ENCODE data around the gene DNAI2.
"Not testable (repeated sequence)": the region's sequence is repeated elsewhere in the genome, so short reads cannot be mapped to it uniquely, and the experiment has no call there.

The DNAI2 gene

GRCh38 chr17:74259667-74260524, 14.1 kb upstream of the DNAI2 start:
- Histone ChIP-seq H3K27me3 (replicated peaks; ENCODE audit: control insufficient read depth, insufficient read depth, low read length, poor library complexity, severe bottlenecking) (no peaks in the 10 kb centered on the region), H3K4me3 (ENCODE audit: insufficient read depth, low read depth, low read length, poor library complexity, severe bottlenecking) (no peak overlapping the region), H3K9me3 (ENCODE audit: control insufficient read depth, low read length) (no peaks in the 10 kb centered on the region), H3K36me3 (ENCODE audit: control insufficient read depth, insufficient read depth, low read length) (no peaks in the 10 kb centered on the region), H3K27ac (ENCODE audit: insufficient read depth, low read length, poor library complexity, severe bottlenecking) (no peak overlapping the region), H3K4me1 (ENCODE audit: control insufficient read depth, insufficient read depth, low read length, poor library complexity, severe bottlenecking) (no peaks in the 10 kb centered on the region)
- DNase-seq: no peak

GRCh38 chr17:74260525-74260850, 13.5 kb upstream of the DNAI2 start:
- Histone ChIP-seq H3K36me3 (ENCODE audit: control insufficient read depth, insufficient read depth, low read length) (no peaks in the 10 kb centered on the region), H3K4me3 (ENCODE audit: insufficient read depth, low read depth, low read length, poor library complexity, severe bottlenecking) (no peak overlapping the region), H3K9me3 (ENCODE audit: control insufficient read depth, low read length) (no peaks in the 10 kb centered on the region), H3K4me1 (ENCODE audit: control insufficient read depth, insufficient read depth, low read length, poor library complexity, severe bottlenecking) (no peaks in the 10 kb centered on the region), H3K27ac (ENCODE audit: insufficient read depth, low read length, poor library complexity, severe bottlenecking) (no peak overlapping the region), H3K27me3 (replicated peaks; ENCODE audit: control insufficient read depth, insufficient read depth, low read length, poor library complexity, severe bottlenecking) (no peaks in the 10 kb centered on the region)
- no peak for DNase-seq

GRCh38 chr17:74262601-74263000, 11.4 kb upstream of the DNAI2 start:
- no peaks in the 10 kb centered on the region for H3K4me1 ChIP-seq (ENCODE audit: control insufficient read depth, insufficient read depth, low read length, poor library complexity, severe bottlenecking)

GRCh38 chr17:74267054-74267453, 7.0 kb upstream of the DNAI2 start:
- not testable (repeated sequence) for DNase-seq; H3K27me3 ChIP-seq (replicated peaks; ENCODE audit: control insufficient read depth, insufficient read depth, low read length, poor library complexity, severe bottlenecking); H3K36me3 ChIP-seq (ENCODE audit: control insufficient read depth, insufficient read depth, low read length); H3K27ac ChIP-seq (ENCODE audit: insufficient read depth, low read length, poor library complexity, severe bottlenecking); H3K4me1 ChIP-seq (ENCODE audit: control insufficient read depth, insufficient read depth, low read length, poor library complexity, severe bottlenecking); H3K4me3 ChIP-seq (ENCODE audit: insufficient read depth, low read depth, low read length, poor library complexity, severe bottlenecking); H3K9me3 ChIP-seq (ENCODE audit: control insufficient read depth, low read length)

More at GRCh38 chr17:74262601-74263000, 11.4 kb upstream of the DNAI2 start:
- no peaks in the 10 kb centered on the region for H3K9me3 ChIP-seq (ENCODE audit: control insufficient read depth, low read length)
- no peak overlapping the region for H3K4me3 ChIP-seq (ENCODE audit: insufficient read depth, low read depth, low read length, poor library complexity, severe bottlenecking)
- H3K27me3 ChIP-seq (replicated peaks; ENCODE audit: control insufficient read depth, insufficient read depth, low read length, poor library complexity, severe bottlenecking): no peaks in the 10 kb centered on the region
- H3K27ac ChIP-seq (ENCODE audit: insufficient read depth, low read length, poor library complexity, severe bottlenecking): no peak overlapping the region
- no peak for DNase-seq
- no peaks in the 10 kb centered on the region for H3K36me3 ChIP-seq (ENCODE audit: control insufficient read depth, insufficient read depth, low read length)

GRCh38 chr17:74267579-74267978, 6.5 kb upstream of the DNAI2 start:
- no peaks in the 10 kb centered on the region for H3K36me3 ChIP-seq (ENCODE audit: control insufficient read depth, insufficient read depth, low read length)
- H3K27me3 ChIP-seq (replicated peaks; ENCODE audit: control insufficient read depth, insufficient read depth, low read length, poor library complexity, severe bottlenecking): no peaks in the 10 kb centered on the region
- no peaks in the 10 kb centered on the region for H3K9me3 ChIP-seq (ENCODE audit: control insufficient read depth, low read length)
- no peak overlapping the region for H3K27ac ChIP-seq (ENCODE audit: insufficient read depth, low read length, poor library complexity, severe bottlenecking)
- H3K4me1 ChIP-seq (ENCODE audit: control insufficient read depth, insufficient read depth, low read length, poor library complexity, severe bottlenecking): no peaks in the 10 kb centered on the region
- no peak for DNase-seq
- no peak overlapping the region for H3K4me3 ChIP-seq (ENCODE audit: insufficient read depth, low read depth, low read length, poor library complexity, severe bottlenecking)

- no peak for DNase-seq
- Histone ChIP-seq H3K4me3 (ENCODE audit: insufficient read depth, low read depth, low read length, poor library complexity, severe bottlenecking) (no peak overlapping the region), H3K27me3 (replicated peaks; ENCODE audit: control insufficient read depth, insufficient read depth, low read length, poor library complexity, severe bottlenecking) (no peaks in the 10 kb centered on the region), H3K36me3 (ENCODE audit: control insufficient read depth, insufficient read depth, low read length) (no peaks in the 10 kb centered on the region), H3K4me1 (ENCODE audit: control insufficient read depth, insufficient read depth, low read length, poor library complexity, severe bottlenecking) (no peaks in the 10 kb centered on the region), H3K27ac (ENCODE audit: insufficient read depth, low read length, poor library complexity, severe bottlenecking) (no peak overlapping the region), H3K9me3 (ENCODE audit: control insufficient read depth, low read length) (no peaks in the 10 kb centered on the region)
Observed at GRCh38 chr17:74267987-74268499, 6.0 kb upstream of the DNAI2 start.

- no peak overlapping the region for H3K4me3 ChIP-seq (ENCODE audit: insufficient read depth, low read depth, low read length, poor library complexity, severe bottlenecking)
- no peaks in the 10 kb centered on the region for H3K9me3 ChIP-seq (ENCODE audit: control insufficient read depth, low read length)
- no peak overlapping the region for H3K27ac ChIP-seq (ENCODE audit: insufficient read depth, low read length, poor library complexity, severe bottlenecking)
- no peak for DNase-seq
- H3K36me3 ChIP-seq (ENCODE audit: control insufficient read depth, insufficient read depth, low read length): no peaks in the 10 kb centered on the region
- no peaks in the 10 kb centered on the region for H3K4me1 ChIP-seq (ENCODE audit: control insufficient read depth, insufficient read depth, low read length, poor library complexity, severe bottlenecking)
- no peaks in the 10 kb centered on the region for H3K27me3 ChIP-seq (replicated peaks; ENCODE audit: control insufficient read depth, insufficient read depth, low read length, poor library complexity, severe bottlenecking)
Observed at GRCh38 chr17:74268558-74268957, 5.5 kb upstream of the DNAI2 start.

- Histone ChIP-seq H3K27me3 (replicated peaks; ENCODE audit: control insufficient read depth, insufficient read depth, low read length, poor library complexity, severe bottlenecking) (no peaks in the 10 kb centered on the region), H3K4me1 (ENCODE audit: control insufficient read depth, insufficient read depth, low read length, poor library complexity, severe bottlenecking) (peaks cover 14% of the 10 kb centered on the region), H3K9me3 (ENCODE audit: control insufficient read depth, low read length) (no peaks in the 10 kb centered on the region), H3K4me3 (ENCODE audit: insufficient read depth, low read depth, low read length, poor library complexity, severe bottlenecking) (no peak overlapping the region), H3K36me3 (ENCODE audit: control insufficient read depth, insufficient read depth, low read length) (no peaks in the 10 kb centered on the region), H3K27ac (ENCODE audit: insufficient read depth, low read length, poor library complexity, severe bottlenecking) (no peak overlapping the region)
- DNase-seq: no peak
Observed at GRCh38 chr17:74270333-74270732, 3.7 kb upstream of the DNAI2 start.

GRCh38 chr17:74271281-74271680, 2.8 kb upstream of the DNAI2 start:
- Histone ChIP-seq H3K27me3 (replicated peaks; ENCODE audit: control insufficient read depth, insufficient read depth, low read length, poor library complexity, severe bottlenecking) (no peaks in the 10 kb centered on the region), H3K36me3 (ENCODE audit: control insufficient read depth, insufficient read depth, low read length) (no peaks in the 10 kb centered on the region), H3K4me1 (ENCODE audit: control insufficient read depth, insufficient read depth, low read length, poor library complexity, severe bottlenecking) (peaks cover 15% of the 10 kb centered on the region), H3K9me3 (ENCODE audit: control insufficient read depth, low read length) (no peaks in the 10 kb centered on the region), H3K27ac (ENCODE audit: insufficient read depth, low read length, poor library complexity, severe bottlenecking) (no peak overlapping the region), H3K4me3 (ENCODE audit: insufficient read depth, low read depth, low read length, poor library complexity, severe bottlenecking) (no peak overlapping the region)
- DNase-seq: no peak

- DNase-seq: no peak
- Histone ChIP-seq H3K27me3 (replicated peaks; ENCODE audit: control insufficient read depth, insufficient read depth, low read length, poor library complexity, severe bottlenecking) (no peaks in the 10 kb centered on the region), H3K9me3 (ENCODE audit: control insufficient read depth, low read length) (no peaks in the 10 kb centered on the region), H3K36me3 (ENCODE audit: control insufficient read depth, insufficient read depth, low read length) (no peaks in the 10 kb centered on the region), H3K4me1 (ENCODE audit: control insufficient read depth, insufficient read depth, low read length, poor library complexity, severe bottlenecking) (peaks cover 18% of the 10 kb centered on the region), H3K27ac (ENCODE audit: insufficient read depth, low read length, poor library complexity, severe bottlenecking) (no peak overlapping the region), H3K4me3 (ENCODE audit: insufficient read depth, low read depth, low read length, poor library complexity, severe bottlenecking) (no peak overlapping the region)
Observed at GRCh38 chr17:74271901-74272561, 2.0 kb upstream of the DNAI2 start.

Data from effector memory CD4-positive, alpha-beta T cell (primary cell).